ENCODE results near the gene RAD52. TPM values are rescaled to one million over a fixed set of nuclear protein-coding genes. Genes with fewer than 3 reads are reported as not detected.

RAD52 gene
- total RNA-seq, 2 donors from 2014 or later: 10.5 to 13.5 TPM

- H3K4me3 ChIP-seq: no peak overlapping the region
- H3K9me3 ChIP-seq: no peaks in the 10 kb centered on the region
- ATAC-seq (no peak), DNase-seq (no peak)
- intact Hi-C loops (cut with DNase I): no loop called here
- peaks cover 8 to 14% of the 10 kb centered on the region in 2 donors for H3K36me3 ChIP-seq (replicated peaks in 1 of 2; ENCODE audit: insufficient read depth in 1 of 2, low read depth in 2 of 2)
- 83 to 94% methylated on average over 15 of the region's 15 CpGs for WGBS, 2 donors
- no peaks in the 10 kb centered on the region for H3K27me3 ChIP-seq
- no peak overlapping the region for H3K27ac ChIP-seq
- TF ChIP-seq CTCF (IDR thresholded peaks at IDR 0.05) (no peak), POLR2A (IDR thresholded peaks at IDR 0.05) (no peak)
- peaks cover 7% of the 10 kb centered on the region for H3K4me1 ChIP-seq
Observed at GRCh38 chr12:913919-914698, 35.4 kb downstream of the RAD52 start.

- Histone ChIP-seq H3K4me1 (peaks cover 7% of the 10 kb centered on the region), H3K9me3 (no peaks in the 10 kb centered on the region), H3K27ac (no peak overlapping the region), H3K27me3 (no peaks in the 10 kb centered on the region), H3K36me3 (replicated peaks in 1 of 2; ENCODE audit: insufficient read depth in 1 of 2, low read depth in 2 of 2) (peaks cover 8 to 19% of the 10 kb centered on the region in 2 donors), H3K4me3 (no peak overlapping the region)
- intact Hi-C loops (cut with DNase I): no loop called here
- TF ChIP-seq POLR2A (IDR thresholded peaks at IDR 0.05): no peak
- no peak for TF ChIP-seq CTCF (IDR thresholded peaks at IDR 0.05)
- ATAC-seq (no peak), DNase-seq (no peak)
- 84 to 86% methylated on average over 7 of the region's 7 CpGs for WGBS, 2 donors
Observed at GRCh38 chr12:912466-913235, 36.8 kb downstream of the RAD52 start.

GRCh38 chr12:911191-911826 is 38.2 kb downstream of the RAD52 start:
- no peak for TF ChIP-seq POLR2A (IDR thresholded peaks at IDR 0.05)
- no peak for TF ChIP-seq CTCF (IDR thresholded peaks at IDR 0.05)
- Histone ChIP-seq H3K9me3 (no peaks in the 10 kb centered on the region), H3K27ac (no peak overlapping the region), H3K4me1 (peaks cover 7% of the 10 kb centered on the region), H3K4me3 (no peak overlapping the region), H3K27me3 (no peaks in the 10 kb centered on the region), H3K36me3 (replicated peaks in 1 of 2; ENCODE audit: insufficient read depth in 1 of 2, low read depth in 2 of 2) (peaks cover 8 to 17% of the 10 kb centered on the region in 2 donors)
- peak in 2 of 4 donors; percentile 34 to 37 for DNase-seq
- intact Hi-C loops (cut with DNase I): no loop called here
- 43 to 58% methylated on average over 10 of the region's 10 CpGs for WGBS, 2 donors
- ATAC-seq: no peak

GRCh38 chr12:910416-910815 is 39.1 kb downstream of the RAD52 start:
- Histone ChIP-seq H3K36me3 (replicated peaks in 1 of 2; ENCODE audit: insufficient read depth in 1 of 2, low read depth in 2 of 2) (peaks cover 8 to 14% of the 10 kb centered on the region in 2 donors), H3K9me3 (no peaks in the 10 kb centered on the region), H3K4me3 (no peak overlapping the region), H3K4me1 (peaks cover 7% of the 10 kb centered on the region), H3K27me3 (no peaks in the 10 kb centered on the region), H3K27ac (peak overlapping the region in 1 of 4 donors; percentile 18)
- intact Hi-C loops (cut with DNase I): no loop called here
- WGBS, 2 donors: 68 to 73% methylated on average over 4 of the region's 4 CpGs
- TF ChIP-seq POLR2A (IDR thresholded peaks at IDR 0.05) (no peak), CTCF (IDR thresholded peaks at IDR 0.05) (no peak)
- ATAC-seq (no peak), DNase-seq (no peak)

Measured in body of pancreas (tissue), 4 donors.